ENCODE measurements around the gene ARHGAP31.
"Not testable (repeated sequence)": the region's sequence is repeated elsewhere in the genome, so short reads cannot be mapped to it uniquely, and the experiment has no call there.

The ARHGAP31 gene

DNA sequence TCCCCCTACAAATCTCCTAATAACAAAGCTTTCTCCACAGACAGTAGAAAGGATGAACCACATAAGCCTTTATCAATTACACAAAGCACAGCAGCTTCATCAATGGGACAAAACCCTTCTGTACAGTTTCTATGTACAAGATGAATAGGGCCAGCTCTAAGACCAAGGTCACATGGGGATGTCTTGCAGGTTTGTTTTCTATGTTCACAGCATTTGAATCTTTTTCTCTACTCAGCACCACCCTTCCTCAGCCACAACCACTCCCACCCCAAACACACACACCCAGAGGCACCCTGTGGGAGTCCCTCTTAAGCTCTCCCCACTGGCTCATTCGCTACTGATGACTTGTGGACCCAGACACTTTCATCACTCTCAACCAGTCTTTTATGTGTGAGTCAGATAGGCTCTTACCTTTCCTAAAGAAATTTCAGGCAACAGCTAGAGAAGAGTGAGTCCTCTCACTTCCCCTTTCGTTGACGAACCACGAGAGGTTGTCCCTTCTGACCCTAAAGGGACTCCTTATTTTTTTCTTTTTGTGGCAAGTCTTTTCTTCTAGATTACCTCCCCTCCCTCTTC is 57.9 kb downstream of the ARHGAP31 start:
- DNase-seq (ENCODE audit: low spot score): no peak

DNA sequence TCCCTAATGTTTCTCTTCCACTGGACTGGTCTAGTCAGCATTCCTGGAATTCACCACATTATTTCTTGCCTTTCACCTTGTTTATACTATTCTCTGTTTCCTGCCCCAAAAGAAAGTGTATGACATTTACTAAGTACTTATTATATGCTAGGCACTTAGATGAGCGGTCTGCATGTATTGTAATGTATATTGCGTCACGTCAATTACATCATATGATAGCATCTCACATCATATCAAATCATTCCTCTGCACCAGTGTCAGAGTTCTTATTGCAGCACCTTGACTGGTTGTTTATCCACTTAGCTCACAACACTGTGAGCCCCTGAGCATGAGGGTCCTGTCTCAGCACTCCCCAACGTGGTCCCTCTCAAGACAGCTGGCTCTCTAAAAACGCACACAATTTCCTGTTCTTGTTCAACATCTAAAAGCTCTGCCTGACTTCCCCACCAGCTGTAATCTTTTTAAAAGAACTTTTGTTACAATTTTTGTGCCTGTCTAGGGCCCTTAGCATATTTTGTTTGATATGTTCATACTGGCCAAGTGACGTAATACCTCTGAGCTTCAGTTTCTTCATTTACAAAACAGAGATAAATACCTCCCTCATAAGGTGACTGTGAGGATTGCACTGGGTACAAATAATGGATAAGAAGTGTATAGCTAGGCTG is 58.8 kb downstream of the ARHGAP31 start:
- DNase-seq (ENCODE audit: low spot score): no peak

DNA sequence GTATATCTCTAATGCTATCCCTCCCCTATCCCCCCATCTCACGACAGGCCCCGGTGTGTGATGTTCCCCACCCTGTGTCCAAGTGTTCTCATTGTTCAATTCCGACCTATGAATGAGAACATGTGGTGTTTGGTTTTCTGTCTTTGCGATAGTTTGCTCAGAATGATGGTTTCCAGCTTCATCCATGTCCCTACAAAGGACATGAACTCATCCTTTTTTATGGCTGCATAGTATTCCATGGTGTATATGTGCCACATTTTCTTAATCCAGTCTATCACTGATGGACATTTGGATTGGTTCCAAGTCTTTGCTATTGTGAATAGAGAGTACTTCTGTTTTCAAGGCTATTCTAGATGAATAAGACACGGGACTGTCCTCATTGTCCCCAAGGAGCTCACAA is 61.4 kb downstream of the ARHGAP31 start:
- DNase-seq (ENCODE audit: low spot score): not testable (repeated sequence)

DNA sequence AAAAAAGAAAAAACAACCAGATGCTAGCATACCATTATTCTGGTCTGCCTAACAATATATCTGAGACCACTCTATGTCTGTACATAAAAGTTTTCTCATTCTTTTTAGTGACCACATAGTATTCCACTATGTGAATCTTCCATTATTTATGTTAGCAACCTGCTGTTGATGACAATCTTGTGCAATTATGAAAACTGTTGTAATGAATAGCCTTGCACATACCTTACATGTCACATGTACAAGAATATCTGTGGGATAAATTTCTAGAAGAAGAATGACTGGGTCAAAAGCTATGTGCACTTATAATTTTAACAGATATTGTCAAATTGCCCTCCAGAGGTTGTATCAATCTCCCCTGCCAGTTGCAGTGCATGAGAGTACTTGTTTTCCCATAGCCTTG is 62.5 kb downstream of the ARHGAP31 start:
- DNase-seq (ENCODE audit: low spot score): no peak

DNA sequence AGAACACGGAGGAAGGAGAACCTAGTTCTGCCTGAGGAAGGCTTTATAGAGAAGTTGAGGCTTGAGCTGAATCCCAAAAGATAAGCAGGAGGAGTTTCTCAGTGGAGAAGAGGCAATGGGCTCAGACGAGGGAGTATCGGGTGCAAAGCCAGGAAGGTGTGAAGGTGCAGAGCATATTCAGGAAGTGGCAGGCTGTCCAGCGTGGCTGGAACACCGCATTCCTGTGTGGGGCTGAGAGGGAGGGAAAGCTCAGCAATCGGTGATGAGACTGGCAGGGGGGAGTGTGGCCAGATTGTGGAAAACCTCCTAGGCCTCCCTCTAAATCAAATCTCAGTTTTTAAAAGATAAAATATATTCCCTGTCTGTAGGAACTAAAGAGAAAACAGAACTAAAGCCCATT is 63.0 kb downstream of the ARHGAP31 start:
- DNase-seq (ENCODE audit: low spot score): no peak

DNA sequence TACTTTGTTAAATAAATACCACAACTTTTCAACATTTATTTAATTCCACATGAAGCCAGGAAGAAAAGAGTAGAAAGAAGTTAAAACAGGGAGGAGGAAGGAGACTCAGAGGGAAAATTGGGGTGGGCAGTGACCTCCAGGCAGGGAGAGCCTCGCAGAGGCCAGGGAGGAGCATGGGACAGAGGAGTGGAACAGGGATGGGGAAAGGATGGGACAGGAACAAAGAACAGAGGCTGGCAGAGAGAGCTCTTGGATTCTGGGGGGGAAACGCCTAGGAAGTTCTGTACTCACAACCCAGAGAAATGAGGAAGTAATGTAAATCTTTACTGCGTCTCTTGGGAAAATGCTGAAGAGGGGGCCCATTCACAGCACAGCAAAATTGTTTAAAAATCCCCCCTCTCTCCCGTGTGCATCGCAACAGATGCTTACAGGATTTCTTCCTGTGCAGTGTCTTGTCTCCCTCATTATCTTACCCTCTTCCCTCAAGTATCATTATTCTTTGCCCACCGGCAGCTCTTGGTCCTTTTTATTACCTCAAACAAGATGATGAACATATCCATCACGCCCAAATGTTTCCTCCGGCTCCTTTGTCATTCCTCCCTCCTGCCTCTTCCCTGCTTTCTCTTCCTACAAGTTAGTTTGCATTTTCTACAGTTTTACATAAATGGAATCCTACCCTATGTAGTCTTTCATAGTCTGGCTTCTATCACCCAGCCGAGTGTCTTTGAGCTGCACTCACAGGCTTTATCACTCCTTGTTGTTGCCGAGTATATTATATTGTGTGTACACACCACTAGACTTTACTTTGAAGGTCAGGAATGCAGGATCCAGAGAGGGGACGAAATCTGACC is 65.5 kb downstream of the ARHGAP31 start:
- no peak for DNase-seq (ENCODE audit: low spot score)

DNA sequence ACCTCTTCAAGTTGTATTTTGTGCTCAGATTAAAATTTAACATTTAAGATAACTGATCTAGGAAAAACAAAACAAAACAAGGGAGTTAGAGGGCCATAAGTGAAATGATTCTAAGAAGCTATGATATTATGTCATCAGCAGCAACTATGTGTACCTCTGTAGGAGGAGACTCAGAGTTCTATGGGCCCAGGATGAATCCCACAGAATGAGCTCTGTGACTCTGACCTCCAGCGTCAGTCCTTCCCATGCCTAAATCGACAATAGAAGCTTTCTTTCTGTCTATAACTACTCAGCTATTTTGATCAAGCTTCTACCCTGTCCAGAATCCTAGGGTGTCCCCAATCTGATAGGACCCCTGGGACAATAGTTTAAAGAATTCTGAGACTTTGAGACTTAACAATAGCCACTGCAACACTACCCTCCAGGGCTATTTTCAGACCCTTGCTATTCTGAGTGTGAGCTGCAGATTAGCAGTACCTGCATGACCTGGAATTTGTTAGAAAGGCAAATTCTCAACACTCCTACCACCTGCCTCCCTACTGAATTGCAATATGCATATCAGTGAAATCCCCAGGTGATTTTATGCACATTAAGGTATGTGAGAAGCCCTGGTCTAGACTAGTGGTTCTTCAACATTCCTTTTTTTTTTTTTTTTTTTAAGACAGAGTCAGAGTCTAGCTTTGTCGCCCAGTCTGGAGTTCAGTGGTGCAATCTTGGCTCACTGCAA is 66.7 kb downstream of the ARHGAP31 start:
- no peak for DNase-seq (ENCODE audit: low spot score)

DNA sequence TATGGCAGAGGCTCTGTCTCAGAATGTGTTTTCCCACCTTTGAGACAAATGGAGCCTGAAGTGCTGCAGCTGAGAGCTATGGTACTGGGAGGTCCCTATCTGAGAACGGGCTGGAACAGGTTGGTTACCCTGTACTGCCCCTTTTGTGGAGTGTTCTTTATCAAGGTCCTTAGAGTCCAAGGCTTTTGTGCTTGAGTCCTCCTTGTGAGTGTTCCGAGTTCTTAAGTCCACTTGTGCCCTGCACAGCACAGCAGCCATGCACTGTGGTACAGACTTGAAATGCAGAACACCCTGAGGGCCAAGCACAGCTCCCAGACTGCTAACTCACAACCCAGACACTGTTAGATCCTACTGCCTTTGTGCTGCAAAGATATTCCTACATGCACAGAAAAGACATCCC is 67.8 kb downstream of the ARHGAP31 start:
- no peak for DNase-seq (ENCODE audit: low spot score)

DNA sequence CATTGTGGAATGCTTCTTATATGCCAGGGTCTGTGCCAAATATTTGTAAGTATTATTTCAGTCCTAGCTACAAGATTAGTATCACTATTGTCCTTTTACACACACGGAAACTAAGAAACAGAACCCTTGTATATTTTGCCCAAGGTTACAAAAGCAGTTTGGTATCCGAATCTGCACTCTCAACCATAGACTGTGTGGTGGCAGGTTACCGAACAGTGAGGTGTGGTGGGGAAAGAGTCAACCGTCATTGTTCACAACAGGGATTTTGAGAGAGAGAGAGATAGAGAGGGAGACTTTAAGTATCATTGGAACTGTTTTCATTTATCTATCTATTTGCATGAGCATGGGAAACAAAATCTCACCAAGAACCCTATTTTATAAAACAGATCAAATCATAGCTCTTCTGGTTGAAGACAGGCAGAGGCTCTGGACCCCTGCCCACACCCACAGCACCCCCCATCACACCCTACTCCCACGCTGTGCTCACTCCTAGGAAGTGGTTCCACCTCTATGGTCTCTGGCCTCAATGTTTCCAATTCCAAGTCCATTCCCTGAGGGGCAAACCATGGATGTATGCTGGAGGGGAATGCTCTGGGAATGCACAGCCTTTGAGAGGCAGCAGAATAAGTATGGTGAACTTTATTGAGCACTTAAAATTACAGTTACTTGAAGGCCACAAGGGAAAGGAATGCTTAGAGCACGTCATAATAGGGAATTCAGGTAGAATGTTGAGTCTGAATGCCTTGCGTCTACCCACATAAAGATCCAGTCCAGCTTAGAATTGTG is 69.0 kb downstream of the ARHGAP31 start:
- no peak for DNase-seq (ENCODE audit: low spot score)

DNA sequence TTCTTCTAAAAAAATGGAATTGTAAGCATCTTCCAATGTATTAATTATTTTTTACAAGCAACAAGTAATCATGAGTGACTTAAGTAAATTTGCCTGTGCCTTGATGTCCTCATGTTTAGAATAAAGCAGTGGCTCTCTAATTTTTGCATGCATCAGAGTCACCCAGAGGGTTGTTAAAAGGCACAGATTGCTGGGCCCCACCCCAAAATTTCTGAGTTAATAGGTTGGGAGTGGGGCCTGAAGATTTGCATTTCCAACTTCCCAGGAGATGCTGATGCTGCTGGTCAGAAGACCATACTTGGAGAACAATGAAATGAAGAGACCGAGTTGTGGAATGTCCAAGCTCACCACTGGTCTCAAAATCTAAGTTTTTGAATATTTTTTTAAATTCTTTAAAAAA is 70.2 kb downstream of the ARHGAP31 start:
- no peak for DNase-seq (ENCODE audit: low spot score)

DNA sequence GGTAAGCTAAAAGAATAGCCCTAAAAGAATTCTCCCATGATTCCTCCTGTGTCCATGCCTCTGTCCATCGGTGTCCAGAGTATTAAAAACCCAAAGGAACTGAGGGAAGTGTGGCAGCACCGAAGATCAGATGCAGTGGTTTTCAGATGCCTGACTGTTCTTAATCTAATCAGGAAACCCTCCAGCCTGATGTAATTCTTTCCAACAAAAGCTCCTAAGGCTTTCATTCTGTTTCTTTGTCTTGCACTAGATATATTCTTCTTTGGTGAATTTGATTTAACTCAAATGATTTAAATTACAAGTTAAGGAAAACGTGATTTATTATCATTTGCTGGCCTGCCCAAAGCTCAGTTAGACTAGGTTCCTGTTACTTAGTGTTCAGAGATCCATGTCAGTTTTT is 71.2 kb downstream of the ARHGAP31 start:
- DNase-seq (ENCODE audit: low spot score): no peak

DNA sequence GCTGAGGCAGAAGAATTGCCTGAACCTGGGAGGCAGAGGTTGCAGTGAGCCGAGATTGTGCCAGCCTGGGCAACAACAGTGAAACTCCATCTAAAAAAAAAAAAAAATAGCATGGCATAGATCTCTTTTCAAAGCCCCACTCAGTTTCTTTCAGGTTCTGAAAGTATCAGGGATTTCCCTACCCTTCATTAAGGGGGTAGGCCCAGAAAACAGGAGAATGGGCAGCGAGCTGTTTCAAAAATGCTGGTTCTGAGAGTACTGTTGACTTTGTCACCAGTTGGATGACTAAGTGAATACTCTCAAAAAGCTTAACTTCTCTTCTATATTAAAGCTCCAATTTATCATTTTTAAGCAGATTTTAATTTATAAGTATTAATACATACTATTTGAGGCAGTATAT is 72.8 kb downstream of the ARHGAP31 start:
- DNase-seq (ENCODE audit: low spot score): no peak

DNA sequence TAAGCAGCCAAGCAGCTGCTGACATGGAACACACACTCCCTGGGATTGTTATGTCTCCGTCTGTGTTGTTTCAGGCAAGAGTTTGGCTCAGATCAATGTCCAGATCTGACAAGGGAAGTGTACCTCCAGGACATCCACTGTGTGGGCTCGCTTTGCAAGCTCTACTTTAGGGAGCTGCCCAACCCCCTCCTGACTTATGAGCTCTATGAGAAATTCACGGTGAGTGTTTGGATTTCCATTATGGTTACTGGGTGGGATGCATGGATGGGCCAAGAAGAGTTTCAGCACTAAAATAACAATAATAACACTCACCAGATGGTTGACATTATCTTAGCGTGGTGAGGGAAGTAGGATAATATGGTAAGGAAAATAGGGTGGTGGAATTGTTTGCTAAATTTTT is 74.1 kb downstream of the ARHGAP31 start:
- DNase-seq (ENCODE audit: low spot score): no peak

DNA sequence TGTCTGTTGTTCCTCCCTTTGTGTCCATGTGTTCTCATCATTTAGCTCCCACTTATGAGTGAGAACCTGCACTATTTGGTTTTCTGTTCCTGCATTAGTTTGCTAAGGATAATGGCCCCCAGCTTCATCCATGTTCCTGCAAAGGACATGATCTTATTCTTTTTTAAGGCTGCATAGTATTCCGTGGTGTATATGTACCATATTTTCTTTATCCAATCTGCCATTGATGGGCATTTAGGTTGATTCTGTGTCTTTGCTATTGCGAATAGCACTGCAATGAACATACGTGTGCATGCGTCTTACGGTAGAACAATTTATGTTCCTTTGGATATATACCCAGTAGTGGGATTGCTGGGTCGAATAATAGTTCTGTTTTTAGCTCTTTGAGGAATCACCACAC is 77.6 kb downstream of the ARHGAP31 start:
- not testable (repeated sequence) for DNase-seq (ENCODE audit: low spot score)

DNA sequence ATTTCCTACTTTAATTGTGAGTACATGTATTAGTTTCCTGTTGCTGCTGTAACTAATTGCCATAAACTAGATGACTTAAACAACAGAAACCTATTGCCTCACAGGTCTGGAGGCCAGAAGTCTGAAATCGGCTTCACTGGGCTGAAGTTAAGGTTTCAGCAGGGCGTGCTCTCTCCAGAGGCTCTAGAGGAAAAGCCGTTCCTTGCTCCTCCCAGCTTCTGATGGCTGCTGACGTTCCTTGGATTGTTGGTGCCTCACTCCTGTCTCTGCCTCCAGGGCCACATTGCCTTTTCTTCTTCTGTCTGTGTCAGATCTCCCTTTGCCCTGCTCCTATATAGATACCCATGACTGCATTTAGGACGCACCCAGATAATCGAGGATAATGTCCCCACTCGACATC is 80.9 kb downstream of the ARHGAP31 start:
- no peak for DNase-seq (ENCODE audit: low spot score)

DNA sequence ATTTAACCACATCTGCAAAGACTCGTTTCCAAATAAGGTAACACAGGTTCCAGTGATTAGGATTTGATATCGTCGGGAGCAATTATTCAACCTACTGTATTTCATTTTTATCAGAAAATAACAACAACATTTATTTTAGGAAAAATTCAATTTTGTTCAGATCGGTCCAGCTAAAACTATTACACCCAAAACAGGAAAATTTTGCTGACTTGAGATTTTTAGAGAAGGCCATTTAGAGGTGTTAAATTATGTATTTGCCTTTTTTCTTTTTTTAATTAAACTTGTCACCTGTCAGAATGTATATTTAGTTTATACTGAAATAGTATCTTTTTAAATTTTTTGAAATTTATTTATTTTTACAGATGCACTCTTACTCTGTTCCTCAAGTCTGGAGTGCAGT is 81.3 kb downstream of the ARHGAP31 start:
- no peak for DNase-seq (ENCODE audit: low spot score)

DNA sequence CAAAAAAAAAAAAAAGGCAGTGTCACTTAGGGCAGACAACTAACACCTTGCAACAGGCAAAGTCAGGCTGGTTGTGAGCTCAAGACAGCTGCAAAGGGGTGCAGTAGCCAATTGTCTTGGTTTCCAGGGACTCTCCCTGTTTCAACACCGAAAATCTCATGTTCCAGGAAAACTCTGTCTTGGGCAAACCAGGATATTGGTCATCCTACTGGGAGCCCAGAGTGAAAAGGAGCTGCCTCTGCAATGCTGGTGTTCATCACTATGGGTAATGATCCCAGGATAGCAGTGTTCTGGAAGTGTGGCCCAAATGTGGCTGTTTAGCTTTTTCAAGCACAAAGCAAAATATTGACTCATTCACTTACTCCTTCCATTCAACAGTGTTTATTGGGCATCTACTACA is 82.6 kb downstream of the ARHGAP31 start:
- no peak for DNase-seq (ENCODE audit: low spot score)

DNA sequence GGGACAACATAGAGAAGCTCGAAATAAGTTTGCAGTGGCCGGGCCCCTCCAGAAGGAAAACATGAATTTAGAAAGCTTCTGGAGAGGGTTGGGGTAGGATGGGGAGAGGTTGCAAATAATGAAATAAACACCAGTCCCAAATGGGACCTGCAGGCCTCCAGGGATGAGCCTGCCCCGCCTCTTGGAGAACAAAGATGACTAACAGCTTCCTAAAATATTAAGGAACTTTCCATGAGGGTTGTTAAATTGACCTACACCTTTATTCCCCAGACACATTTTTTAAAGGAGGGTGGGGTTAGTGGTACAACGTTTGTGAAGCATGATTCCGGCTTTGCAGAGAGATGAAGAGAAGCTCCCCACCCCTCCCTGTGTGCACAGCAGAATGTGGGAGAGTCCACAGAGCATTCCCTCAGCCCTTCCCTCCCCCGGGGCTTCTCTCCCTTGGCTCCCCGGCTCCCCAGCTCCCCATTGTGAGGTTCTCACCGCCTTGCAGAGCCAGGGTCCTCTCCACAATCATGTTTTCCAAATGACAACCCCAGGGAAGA is 84.1 kb downstream of the ARHGAP31 start:
- no peak for DNase-seq (ENCODE audit: low spot score)

DNA sequence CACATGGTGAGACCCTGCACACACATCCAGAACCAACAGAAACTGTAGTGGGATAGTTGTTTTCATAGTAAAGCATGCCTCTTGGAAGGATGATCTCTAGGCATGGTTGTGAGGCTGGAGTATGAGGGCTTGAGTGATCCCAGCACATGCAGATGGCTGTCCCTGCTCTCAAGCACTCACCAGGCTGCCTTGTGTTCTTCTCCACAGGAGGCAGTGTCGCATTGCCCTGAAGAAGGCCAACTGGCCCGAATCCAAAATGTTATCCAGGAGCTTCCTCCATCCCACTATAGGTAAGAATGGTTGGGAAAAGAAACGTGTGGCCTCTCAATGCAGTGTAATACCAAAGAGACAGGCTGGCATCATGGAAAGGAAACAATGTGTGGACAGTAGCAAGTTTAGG is 86.5 kb downstream of the ARHGAP31 start:
- DNase-seq (ENCODE audit: low spot score): no peak

DNA sequence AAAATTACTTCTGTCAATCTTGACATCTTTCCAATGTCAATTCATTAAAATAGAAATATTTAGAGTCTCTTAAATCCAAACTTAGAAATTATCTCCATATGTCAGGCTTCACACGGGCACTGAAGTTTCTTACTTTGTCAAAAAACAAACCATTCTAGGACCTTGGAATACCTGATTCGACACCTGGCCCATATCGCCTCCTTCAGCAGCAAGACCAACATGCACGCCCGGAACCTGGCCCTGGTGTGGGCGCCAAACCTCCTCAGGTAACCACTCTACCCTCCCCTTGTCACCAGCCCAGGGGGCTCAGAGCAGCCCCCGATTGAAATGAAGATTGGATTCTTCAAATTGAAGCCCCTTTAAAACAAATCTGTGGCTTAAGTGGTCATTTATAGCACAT is 88.0 kb downstream of the ARHGAP31 start:
- no peak for DNase-seq (ENCODE audit: low spot score)

DNA sequence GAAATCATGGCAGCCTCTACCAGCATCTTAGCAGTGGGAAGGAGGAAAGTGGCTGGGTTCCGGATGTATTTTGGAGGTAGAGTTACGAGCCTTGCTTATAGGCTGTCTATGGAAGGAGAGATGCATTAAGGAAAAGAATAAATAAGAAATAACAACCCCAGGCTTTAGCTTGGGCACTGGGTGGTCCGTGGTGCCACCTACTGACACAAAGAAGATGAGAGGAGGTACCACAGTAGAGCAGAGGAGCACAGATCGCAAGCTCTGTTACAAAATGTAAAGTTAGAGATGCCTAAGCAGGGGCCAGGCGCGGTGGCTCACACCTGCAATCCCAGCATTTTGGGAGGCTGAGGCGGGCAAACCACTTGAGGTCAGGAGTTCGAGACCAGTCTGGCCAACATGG is 94.4 kb downstream of the ARHGAP31 start:
- DNase-seq (ENCODE audit: low spot score): no peak

DNA sequence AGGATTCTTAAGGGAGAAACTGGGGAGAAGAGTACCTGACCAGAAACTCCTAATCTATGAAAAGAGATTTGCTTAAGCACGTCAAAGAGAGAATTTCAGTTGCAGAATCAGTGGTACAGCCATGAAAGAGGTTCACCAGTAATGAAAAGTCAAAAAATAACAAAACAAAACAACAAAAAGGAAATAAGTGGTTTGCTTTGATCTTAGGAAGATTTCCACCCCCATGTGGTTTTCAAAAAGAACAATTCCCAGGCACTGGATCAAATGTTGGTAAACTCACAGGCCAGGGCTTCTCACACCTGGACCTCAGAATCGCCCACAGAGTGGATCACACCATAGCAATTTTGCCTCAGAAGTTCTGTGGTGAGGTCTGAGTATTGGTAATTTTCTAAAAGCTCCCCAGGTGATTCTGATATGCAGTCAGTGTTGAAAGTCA is 101.8 kb downstream of the ARHGAP31 start:
- DNase-seq (ENCODE audit: low spot score): no peak

Data from putamen (tissue), 1 donor.